ENCODE results near the gene TMEM108.

DNA sequence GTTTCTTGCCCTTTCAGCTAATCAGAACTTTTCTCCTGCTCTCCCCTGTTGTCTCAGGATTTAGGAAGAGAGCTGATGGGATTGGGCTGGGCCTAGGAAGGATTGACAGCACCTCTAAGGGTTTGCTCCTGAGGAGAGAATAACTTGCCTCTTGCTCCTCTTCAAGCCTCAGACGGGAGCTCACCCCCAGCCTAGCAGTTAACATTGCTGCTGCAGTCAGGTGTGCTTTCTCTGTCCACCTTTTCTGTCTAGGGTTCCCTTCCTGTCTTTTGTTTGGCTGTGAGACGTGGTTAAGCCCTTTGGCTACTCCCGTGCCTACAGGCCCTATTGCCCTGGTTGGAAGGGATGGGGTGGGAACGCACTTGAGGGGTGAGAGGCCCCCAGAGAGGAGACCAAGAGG is 20.1 kb downstream of the TMEM108 start:
- TF ChIP-seq, protein P1, sequence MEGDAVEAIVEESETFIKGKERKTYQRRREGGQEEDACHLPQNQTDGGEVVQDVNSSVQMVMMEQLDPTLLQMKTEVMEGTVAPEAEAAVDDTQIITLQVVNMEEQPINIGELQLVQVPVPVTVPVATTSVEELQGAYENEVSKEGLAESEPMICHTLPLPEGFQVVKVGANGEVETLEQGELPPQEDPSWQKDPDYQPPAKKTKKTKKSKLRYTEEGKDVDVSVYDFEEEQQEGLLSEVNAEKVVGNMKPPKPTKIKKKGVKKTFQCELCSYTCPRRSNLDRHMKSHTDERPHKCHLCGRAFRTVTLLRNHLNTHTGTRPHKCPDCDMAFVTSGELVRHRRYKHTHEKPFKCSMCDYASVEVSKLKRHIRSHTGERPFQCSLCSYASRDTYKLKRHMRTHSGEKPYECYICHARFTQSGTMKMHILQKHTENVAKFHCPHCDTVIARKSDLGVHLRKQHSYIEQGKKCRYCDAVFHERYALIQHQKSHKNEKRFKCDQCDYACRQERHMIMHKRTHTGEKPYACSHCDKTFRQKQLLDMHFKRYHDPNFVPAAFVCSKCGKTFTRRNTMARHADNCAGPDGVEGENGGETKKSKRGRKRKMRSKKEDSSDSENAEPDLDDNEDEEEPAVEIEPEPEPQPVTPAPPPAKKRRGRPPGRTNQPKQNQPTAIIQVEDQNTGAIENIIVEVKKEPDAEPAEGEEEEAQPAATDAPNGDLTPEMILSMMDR (IDR thresholded peaks at IDR 0.05): no peak
- no peak for TF ChIP-seq EP300 (IDR thresholded peaks at IDR 0.05)
- no peak for TF ChIP-seq POLR2A (IDR thresholded peaks at IDR 0.05)
